Pulmonary artery endothelial cell (primary cell): ENCODE measurements around the gene NTRK3. TPM values are rescaled to one million over a fixed set of nuclear protein-coding genes. Genes with fewer than 3 reads are reported as not detected.

ENCODE experiments used
- DNase-seq: peaks from one replicate; pipeline ENCODE4 v3.0.0-alpha.2; 2011; ENCODE audit warnings: low read depth, low spot score
- total RNA-seq: library from RNA; depleted of rRNA; stranded (reverse); fragments of >200 nt; gene quantifications from 2 replicates; pipeline ENCODE4 v1.2.3, GENCODE V29; 2014

The NTRK3 gene
- total RNA-seq, 1 donor from 2014 or later = not detected

DNA sequence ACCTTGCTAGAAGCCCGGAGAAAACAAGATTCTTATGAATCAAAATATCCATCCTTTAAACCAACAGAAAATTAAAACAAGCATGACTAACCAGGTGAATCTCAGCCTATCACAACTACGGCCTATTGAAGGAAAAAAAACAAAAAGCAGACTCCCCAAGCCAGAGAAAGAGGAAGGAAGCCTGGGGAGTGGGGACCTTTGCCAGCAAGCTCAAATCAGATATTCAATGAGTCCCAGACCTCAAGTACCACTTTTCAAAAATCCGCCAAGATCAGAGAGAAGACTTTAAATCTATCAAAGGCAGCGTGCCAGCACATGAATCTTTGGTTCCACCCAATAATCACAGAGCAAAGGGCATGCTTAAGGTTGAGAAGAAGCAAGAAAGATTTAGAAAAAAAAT is 253.8 kb downstream of the NTRK3 start:
- DNase-seq = no peak

DNA sequence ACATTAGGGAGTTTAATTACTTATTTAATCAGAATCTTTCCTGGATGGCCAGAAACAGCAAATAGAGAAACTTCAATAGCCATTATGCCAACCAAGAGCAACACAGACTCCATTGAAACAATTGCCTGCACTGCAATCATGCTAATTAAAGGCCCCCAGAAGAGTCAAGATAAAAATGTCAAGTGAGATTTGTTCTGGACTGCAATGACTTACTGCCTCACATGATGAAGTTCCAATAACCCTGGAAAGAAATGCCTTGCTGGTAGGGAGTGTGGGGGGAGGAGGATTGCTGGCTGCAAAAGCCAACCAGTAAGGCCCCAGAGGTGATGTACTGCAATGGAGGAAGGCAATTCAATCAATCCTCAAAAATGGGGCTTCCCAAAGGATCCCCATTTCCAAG is 257.9 kb downstream of the NTRK3 start:
- no peak for DNase-seq

- no peak for DNase-seq
Observed at GRCh38 chr15:87986776-87987175, 269.8 kb downstream of the NTRK3 start.

- no peak for DNase-seq
Observed at GRCh38 chr15:87985451-87985850, 271.1 kb downstream of the NTRK3 start.

DNA sequence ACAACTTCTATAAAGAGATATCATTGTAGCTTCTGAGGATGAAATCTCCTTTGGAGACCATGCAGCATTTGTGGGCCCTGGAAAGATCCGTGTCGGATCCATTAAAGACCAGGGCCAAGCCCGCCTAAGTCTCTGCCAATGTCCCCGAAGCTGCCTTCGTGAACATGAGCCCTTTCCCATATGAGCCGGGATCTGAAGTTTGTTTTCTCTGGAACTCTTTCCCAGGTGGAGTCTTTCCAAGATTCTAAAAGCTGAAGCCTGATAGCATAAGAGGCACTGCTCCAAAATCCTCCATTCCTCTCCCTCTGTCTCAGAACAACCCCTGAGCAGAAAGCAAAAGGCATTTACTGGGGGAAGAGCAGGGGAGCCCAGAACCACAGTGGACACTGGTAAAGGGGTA is 274.6 kb downstream of the NTRK3 start:
- DNase-seq = no peak

DNA sequence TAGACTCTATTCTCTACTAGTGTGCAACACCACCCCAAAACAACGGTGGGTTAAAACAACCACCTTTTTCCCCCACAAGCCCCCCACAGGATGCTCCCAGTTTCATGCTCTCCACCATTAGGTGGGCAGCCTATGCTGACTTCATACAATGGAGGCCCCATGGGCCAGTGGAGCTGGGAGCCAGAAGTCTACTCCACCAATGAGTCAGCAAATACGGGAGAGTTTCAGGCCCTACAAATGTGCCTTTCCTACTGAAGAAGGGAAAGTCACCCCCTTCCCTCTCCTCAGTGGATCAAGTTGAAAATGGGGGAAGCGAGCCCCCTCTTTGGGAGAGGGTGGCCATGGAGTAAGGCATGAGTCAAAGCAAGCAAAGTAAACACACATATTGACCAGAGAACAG is 278.6 kb downstream of the NTRK3 start:
- no peak for DNase-seq

GRCh38 chr15:87976552-87976951 is 280.0 kb downstream of the NTRK3 start:
- no peak for DNase-seq

- DNase-seq = no peak
Observed at GRCh38 chr15:87973501-87974215, 282.9 kb downstream of the NTRK3 start.

DNA sequence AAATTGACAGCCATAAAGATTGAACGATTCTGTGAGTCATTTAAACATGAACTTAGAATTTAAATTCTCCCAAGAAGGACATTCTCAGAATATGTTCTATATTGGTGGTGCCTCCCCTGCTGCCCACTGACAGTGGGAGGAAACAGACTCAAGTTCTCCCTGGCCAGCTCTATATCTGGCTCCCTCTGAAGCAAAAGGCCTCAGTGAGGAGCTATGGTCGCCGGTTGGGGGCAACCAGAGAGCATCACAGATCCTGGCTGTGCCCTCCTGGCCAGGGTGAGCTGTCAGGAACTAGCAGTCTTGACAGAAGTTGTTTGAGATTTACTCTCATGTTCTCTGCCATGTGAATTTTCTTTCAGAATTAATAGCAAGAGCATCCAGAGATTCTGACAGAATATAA is 285.5 kb downstream of the NTRK3 start:
- DNase-seq = no peak

DNA sequence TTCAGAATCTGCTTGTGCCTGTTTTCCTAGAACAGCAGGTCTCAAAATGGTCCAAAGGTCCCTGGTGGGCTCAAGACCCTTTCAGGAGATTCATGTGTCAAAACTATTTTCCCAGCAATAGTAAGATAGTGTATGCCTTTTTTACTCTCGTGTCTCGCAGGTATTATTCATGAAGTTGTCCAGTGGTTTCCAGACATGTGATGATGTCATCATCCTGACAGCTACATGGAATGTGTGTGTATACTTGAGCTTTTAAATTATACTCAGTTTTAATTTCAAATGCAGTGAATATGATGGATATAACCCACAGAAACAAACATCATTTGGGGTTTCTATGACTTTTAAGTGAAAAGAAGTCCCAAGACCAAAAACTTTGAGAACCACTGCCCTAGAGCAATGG is 288.6 kb downstream of the NTRK3 start:
- no peak for DNase-seq

- DNase-seq = no peak
Observed at GRCh38 chr15:87965304-87965703, 291.2 kb downstream of the NTRK3 start.

DNA sequence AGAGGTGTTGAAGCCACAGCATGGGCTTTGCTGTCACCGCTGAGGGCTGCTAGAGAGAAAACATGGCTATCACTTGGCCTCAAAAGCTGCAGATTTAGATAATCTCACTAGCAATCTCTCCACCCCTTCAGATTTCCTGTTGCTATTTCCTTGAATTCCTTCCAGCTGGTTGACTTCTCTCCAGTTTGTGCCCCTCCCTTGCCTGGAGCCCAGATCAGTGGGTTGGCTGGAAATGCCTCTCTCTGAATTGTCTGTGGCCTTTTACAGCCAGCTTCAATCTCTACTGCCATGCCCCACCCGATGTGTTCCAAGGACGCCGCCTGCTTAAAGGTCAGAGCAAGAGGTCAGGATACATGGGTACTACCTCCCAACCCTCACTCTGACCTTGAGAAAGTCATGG is 294.1 kb downstream of the NTRK3 start:
- no peak for DNase-seq

DNA sequence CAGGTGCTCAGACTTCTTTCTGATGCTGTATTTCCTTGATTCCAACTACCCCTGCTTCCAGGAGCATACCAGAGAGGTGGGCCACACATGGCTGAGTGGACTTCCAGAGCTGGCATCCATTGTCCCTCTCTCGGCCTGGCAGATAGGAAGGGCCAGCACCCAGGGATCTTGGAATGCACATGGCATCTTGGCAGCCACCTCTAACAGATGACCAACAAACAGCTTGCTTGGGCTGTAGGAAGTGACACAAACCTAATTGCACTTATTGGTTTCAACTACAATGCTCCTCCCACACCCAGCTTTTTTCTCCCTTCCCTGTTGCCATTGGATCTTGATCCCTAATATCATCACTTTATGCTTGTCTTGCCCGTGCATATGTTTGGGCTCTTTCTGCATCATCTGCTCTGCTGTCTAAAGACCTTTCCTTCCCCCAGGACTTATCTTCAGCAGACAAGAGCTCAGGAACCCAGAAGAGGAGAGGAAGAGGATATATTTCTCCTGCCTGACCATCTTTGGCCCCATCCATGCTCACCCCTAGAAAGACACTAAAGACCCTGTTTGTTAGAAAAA is 294.6 kb downstream of the NTRK3 start:
- no peak for DNase-seq

DNA sequence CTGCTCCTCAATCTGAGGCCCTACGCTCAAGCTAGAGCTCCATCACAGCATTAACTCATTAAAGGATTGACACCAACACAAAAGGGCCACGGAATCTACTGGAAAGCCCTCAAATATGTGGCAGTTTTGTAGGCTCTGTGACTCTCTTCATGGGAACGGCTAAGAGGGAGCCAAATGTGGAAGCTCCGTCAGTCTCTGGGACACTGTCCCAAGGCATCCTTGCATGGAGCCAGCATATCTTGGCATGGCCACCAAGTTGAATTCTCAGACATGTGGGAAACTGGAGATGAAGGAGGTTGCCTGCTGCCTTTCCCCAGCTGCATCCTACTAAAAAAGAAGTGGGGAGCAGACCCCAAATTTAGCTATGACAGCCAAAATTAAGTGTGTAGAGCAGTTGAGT is 296.9 kb downstream of the NTRK3 start:
- DNase-seq = no peak

GRCh38 chr15:87959080-87959479 is 297.5 kb downstream of the NTRK3 start:
- no peak for DNase-seq

DNA sequence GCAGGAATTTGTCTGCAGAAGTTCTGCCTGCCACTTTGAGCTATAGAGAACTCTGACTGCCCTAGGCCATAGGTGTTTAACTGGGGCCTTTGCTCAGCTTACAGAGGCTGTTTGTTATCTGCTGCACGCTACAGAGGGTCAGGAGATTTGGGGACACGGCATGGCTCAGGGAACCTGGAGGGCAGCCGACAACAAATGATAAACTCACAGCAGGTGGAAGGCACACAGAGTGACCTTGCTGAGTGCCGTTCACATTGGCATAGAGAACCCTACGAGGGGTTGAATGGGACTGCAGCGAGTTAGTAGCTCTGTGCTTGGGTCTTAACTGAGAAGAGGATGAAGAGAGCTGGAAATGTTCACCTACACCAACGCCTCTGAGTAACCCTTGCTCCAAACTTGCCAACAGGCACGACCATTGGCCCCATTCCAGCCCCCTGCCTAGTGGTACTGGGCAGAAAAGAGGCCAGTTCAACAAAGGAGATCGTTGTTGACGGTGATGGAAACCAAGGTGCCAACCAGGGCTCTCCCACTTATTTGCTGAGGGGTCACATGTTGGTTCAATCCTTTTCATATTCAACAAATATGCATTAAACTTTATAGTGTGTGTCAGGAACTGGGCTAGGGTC is 301.1 kb downstream of the NTRK3 start:
- DNase-seq = no peak

DNA sequence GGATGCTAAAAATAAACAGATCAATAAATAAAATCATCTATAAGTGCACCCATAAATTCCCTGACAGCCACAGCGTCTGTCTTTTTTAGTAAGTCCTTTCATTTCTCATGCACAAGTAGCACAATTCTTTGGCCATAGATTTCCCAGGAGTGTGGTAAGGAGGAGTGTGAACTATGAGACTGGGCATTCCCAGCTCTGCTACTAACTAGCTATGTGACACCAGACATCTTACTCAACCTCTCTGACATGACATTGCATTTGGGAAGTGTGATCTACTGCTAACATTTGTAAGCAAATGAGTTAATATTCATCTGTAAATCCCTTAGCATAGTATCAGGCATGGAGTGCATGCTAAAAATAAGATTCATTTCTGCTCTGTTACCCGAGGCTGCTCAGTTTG is 301.7 kb downstream of the NTRK3 start:
- DNase-seq = no peak

DNA sequence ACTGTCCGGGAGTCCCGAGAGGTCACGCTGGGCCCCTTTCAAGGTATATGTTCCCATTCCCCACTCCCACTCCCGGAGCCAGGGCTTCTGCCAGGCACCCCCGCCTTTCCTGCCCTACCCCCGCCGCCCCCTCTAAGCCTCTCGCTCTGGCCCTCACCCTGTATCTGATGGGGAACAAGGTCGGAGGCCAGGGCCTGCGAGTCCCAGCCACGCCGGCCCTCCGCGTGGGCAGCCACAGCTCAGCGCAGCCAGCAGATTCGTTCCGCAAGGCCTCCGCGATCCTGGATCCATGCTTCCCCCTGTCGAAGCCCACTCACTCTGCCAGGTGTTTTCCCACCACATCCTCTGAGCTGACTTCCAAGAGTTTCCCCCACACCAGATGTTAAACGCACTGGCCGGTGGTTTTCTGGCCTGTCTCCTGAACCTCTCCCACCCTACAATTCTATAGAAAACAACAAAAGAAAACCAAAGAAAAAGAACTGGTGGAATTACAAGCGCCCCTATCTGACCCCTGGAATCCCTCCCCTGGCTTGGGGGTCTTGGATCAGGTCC is 303.7 kb downstream of the NTRK3 start:
- no peak for DNase-seq

DNA sequence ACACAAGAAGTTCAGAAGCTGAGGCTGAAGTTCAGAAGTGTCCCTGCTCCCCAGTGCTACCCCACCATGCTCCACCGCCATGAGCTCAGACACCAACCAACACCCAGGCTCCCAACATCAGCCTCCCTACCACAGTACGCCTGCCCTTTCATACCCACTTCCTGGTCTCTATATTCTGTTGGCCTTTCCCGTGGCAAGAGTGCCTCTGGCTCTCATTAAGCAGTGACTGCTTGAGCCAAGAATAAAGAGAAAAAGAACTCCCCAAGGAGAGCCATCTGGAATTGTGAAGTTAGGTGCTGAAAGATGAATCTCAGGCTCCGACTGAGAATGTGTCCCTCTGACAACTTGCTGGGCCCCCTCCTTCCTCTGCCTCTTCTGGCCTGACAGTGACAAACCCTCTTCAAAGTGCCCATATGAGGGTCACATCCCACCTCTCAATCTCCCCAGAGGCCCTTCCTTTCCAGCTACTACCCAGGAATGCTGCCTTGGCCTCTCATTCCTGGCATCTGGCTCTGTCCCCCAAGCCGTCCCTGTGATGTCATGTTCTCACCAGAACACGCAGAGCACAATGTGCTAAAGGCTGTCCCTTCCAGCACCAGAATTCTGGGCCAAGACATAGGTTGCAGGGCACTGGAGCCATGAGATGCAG is 306.8 kb downstream of the NTRK3 start:
- no peak for DNase-seq

GRCh38 chr15:87949151-87949574 is 307.4 kb downstream of the NTRK3 start:
- no peak for DNase-seq

GRCh38 chr15:87947560-87947959 is 309.0 kb downstream of the NTRK3 start:
- no peak for DNase-seq

GRCh38 chr15:87945246-87945645 is 311.3 kb downstream of the NTRK3 start:
- no peak for DNase-seq
